ENCODE measurements around the gene FAM168A. TPM values are rescaled to one million over a fixed set of nuclear protein-coding genes. Genes with fewer than 3 reads are reported as not detected.

The FAM168A gene
- total RNA-seq, 1 donor = 28.2 TPM

DNA sequence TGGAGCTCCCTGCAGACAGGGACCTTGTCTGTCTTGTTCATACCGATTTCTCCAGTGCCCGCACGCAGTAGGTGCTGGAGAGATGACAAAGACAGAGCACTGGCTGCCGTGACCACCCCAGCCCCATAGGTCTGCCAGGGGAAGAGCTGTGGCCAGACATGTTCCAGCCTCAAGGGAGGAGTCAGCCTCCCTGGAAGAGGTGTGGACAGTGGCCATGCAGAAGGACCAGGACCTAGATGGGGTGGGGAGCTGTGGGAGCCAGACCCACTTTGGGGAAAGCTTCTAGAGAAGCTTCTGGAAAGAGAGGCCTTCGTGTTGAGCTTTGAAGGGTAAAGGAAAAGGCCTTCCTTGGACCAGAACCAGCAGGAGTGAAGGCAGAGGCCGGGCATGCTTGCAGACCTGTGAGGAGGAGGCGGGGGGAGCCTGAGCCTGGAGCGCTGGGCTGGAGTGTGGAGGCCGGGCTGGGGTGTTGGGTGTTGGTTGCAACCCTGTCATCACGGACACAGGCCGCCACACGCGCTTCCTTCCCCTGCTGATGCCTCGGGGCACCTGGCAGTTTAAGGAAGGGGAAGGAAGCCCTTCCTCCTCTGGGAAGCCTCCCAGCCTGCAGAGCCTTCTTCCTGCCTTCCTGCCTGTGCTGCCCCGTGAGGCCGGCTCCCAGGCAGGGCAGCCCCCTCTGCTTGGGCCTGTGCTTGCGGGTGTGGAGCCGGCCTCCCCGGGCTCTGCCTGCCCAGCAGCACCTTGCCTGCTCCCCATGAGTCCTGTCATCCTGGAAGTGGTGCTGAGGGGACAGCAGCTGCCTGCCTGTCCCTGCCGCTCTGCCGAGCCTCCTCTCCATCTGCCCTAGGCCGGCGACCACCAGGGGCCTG is 209.4 kb downstream of the FAM168A start:
- Histone ChIP-seq H3K4me2 (ENCODE audit: insufficient read depth, low read length) (no peak overlapping the region), H3K27ac (ENCODE audit: low read depth, low read length) (no peak overlapping the region), H3K79me2 (ENCODE audit: insufficient read depth, low read length) (peaks cover 85% of the 10 kb centered on the region), H3K4me1 (ENCODE audit: insufficient read depth, low read length) (peaks cover 15% of the 10 kb centered on the region), H4K20me1 (ENCODE audit: insufficient read depth, low read length) (peaks cover 43% of the 10 kb centered on the region), H3K36me3 (ENCODE audit: insufficient read depth, low read length) (peaks cover 8% of the 10 kb centered on the region), H2AFZ (ENCODE audit: low read length) (no peak overlapping the region), H3K27me3 (ENCODE audit: insufficient read depth, low read length) (no peaks in the 10 kb centered on the region), H3K4me3 (ENCODE audit: insufficient read depth, low read length) (no peak overlapping the region), H3K9me3 (ENCODE audit: low read depth, low read length) (no peaks in the 10 kb centered on the region)
- peak; percentile 77 for DNase-seq (ENCODE audit: insufficient read length, low spot score, missing footprints)
- TF ChIP-seq, protein P1, sequence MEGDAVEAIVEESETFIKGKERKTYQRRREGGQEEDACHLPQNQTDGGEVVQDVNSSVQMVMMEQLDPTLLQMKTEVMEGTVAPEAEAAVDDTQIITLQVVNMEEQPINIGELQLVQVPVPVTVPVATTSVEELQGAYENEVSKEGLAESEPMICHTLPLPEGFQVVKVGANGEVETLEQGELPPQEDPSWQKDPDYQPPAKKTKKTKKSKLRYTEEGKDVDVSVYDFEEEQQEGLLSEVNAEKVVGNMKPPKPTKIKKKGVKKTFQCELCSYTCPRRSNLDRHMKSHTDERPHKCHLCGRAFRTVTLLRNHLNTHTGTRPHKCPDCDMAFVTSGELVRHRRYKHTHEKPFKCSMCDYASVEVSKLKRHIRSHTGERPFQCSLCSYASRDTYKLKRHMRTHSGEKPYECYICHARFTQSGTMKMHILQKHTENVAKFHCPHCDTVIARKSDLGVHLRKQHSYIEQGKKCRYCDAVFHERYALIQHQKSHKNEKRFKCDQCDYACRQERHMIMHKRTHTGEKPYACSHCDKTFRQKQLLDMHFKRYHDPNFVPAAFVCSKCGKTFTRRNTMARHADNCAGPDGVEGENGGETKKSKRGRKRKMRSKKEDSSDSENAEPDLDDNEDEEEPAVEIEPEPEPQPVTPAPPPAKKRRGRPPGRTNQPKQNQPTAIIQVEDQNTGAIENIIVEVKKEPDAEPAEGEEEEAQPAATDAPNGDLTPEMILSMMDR (IDR thresholded peaks at IDR 0.05; ENCODE audit: extremely low read depth, low read depth, low read length) = no peak

DNA sequence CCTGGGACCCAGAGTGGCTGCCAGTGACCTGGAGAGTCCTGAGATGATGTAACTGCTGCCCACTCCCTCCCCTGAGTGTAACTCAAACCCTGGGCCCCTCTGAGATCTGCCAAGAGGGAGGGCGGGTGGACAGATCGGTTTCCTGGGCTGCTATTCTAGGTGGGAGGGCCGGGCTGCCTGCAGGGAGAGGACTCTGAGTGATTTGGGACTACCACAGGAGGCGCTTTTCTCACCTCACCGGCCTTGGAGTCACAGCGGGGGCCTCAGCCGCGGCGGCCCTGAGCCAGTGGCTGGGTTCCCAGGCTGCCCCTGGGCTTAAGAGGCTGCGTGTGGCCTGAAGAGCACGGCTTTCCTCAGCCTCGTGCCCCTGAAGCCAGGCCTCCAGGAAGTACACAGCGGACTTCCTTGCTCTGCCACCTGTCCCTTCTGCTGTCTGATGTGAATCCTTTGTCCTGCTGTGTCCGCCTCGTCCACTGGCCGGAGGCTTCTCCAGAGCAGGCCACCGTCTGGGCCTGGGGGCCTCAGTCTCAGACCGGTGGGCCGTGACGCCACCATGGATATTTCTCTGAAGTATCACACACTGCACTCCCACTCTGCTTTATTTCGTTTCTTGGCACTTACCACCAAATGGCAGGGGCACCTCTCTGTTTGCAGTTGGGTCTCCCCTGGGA is 210.2 kb downstream of the FAM168A start:
- TF ChIP-seq, protein P1 (IDR thresholded peaks at IDR 0.05; ENCODE audit: extremely low read depth, low read depth, low read length) = no peak
- H3K79me2 ChIP-seq (ENCODE audit: insufficient read depth, low read length) = peaks cover 92% of the 10 kb centered on the region
- no peak overlapping the region for H3K27ac ChIP-seq (ENCODE audit: low read depth, low read length)
- no peak overlapping the region for H3K4me2 ChIP-seq (ENCODE audit: insufficient read depth, low read length)
- peaks cover 8% of the 10 kb centered on the region for H3K4me1 ChIP-seq (ENCODE audit: insufficient read depth, low read length)
- DNase-seq (ENCODE audit: insufficient read length, low spot score, missing footprints) = peak; percentile 79
- no peak overlapping the region for H3K4me3 ChIP-seq (ENCODE audit: insufficient read depth, low read length)
- H2AFZ ChIP-seq (ENCODE audit: low read length) = no peak overlapping the region
- H4K20me1 ChIP-seq (ENCODE audit: insufficient read depth, low read length) = peaks cover 45% of the 10 kb centered on the region
- H3K9me3 ChIP-seq (ENCODE audit: low read depth, low read length) = no peaks in the 10 kb centered on the region
- no peaks in the 10 kb centered on the region for H3K27me3 ChIP-seq (ENCODE audit: insufficient read depth, low read length)
- H3K36me3 ChIP-seq (ENCODE audit: insufficient read depth, low read length) = peaks cover 4% of the 10 kb centered on the region

DNA sequence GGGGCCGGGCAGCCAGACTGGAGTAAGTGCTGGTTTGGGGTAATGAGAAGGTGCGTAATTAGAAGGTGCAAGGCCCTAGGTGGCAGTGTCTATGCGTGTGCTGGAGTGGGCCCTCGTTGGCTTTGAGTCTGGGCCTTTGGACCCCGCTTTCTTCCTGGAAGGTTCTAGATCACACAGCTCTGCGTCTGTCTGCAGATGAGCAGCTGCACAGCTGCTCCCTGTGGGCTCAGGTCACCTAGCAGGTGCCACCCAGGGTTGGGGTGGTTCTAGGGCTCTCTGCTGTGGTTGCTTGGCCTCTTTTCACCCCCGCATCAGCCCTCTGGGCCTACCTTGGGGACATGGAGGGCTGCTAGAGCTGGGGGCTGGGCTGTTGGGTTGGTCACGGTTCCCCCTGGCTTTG is 211.4 kb downstream of the FAM168A start:
- Histone ChIP-seq H3K27ac (ENCODE audit: low read depth, low read length) (no peak overlapping the region), H4K20me1 (ENCODE audit: insufficient read depth, low read length) (peaks cover 50% of the 10 kb centered on the region), H3K36me3 (ENCODE audit: insufficient read depth, low read length) (no peaks in the 10 kb centered on the region), H3K79me2 (ENCODE audit: insufficient read depth, low read length) (peaks cover 96% of the 10 kb centered on the region), H3K4me2 (ENCODE audit: insufficient read depth, low read length) (no peak overlapping the region), H2AFZ (ENCODE audit: low read length) (no peak overlapping the region), H3K9me3 (ENCODE audit: low read depth, low read length) (no peaks in the 10 kb centered on the region), H3K4me3 (ENCODE audit: insufficient read depth, low read length) (no peak overlapping the region), H3K27me3 (ENCODE audit: insufficient read depth, low read length) (no peaks in the 10 kb centered on the region), H3K4me1 (ENCODE audit: insufficient read depth, low read length) (peaks cover 8% of the 10 kb centered on the region)
- TF ChIP-seq, protein P1 (IDR thresholded peaks at IDR 0.05; ENCODE audit: extremely low read depth, low read depth, low read length) = no peak
- peak; percentile 73 for DNase-seq (ENCODE audit: insufficient read length, low spot score, missing footprints)

DNA sequence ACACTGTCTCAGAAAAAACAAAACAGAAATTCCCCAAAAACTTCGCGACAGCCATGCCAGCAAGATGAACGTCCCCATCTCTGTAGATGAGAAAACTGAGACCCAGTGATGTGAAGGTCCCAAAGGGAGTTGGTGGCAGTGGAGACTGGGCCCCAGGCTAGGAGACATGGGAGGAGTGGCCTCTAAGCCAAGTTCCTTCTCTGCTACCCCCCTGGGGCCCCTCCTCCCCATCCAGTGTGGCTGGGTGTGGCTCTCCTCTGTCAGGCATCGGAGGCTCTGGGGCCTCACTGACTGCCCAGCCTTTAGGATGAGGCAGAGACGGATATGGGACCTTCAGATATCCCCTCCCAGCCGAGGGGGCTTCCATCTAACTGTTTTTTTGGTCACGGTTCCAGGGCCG is 211.9 kb downstream of the FAM168A start:
- H3K27ac ChIP-seq (ENCODE audit: low read depth, low read length) = no peak overlapping the region
- H3K27me3 ChIP-seq (ENCODE audit: insufficient read depth, low read length) = no peaks in the 10 kb centered on the region
- H3K79me2 ChIP-seq (ENCODE audit: insufficient read depth, low read length) = peaks cover 98% of the 10 kb centered on the region
- no peaks in the 10 kb centered on the region for H3K9me3 ChIP-seq (ENCODE audit: low read depth, low read length)
- H3K4me3 ChIP-seq (ENCODE audit: insufficient read depth, low read length) = no peak overlapping the region
- H3K4me1 ChIP-seq (ENCODE audit: insufficient read depth, low read length) = peaks cover 8% of the 10 kb centered on the region
- peak; percentile 55 for DNase-seq (ENCODE audit: insufficient read length, low spot score, missing footprints)
- TF ChIP-seq, protein P1 (IDR thresholded peaks at IDR 0.05; ENCODE audit: extremely low read depth, low read depth, low read length) = no peak
- H2AFZ ChIP-seq (ENCODE audit: low read length) = no peak overlapping the region
- no peak overlapping the region for H3K4me2 ChIP-seq (ENCODE audit: insufficient read depth, low read length)
- H4K20me1 ChIP-seq (ENCODE audit: insufficient read depth, low read length) = peaks cover 52% of the 10 kb centered on the region
- H3K36me3 ChIP-seq (ENCODE audit: insufficient read depth, low read length) = no peaks in the 10 kb centered on the region

Data from osteoblast (primary cell).